Fibroblast of mammary gland (primary cell): ENCODE results near the gene TFR2.

Source experiments
- DNase-seq: peaks from one replicate; pipeline ENCODE4 v3.0.0-alpha.2; 2010; ENCODE audit warnings: low read depth
- H3K4me3 ChIP-seq: 2 replicates; pipeline ENCODE4 v1.5.1; 2011; ENCODE audit warnings: low read depth, mild to moderate bottlenecking, low read length, moderate library complexity; ENCODE audit not compliant: control insufficient read depth
- TF ChIP-seq, protein P1 (sequence below): conservative IDR thresholded peaks from 2 replicates; pipeline ENCODE4 v1.5.1; 2011; ENCODE audit warnings: low read depth, low read length, inconsistent platforms; ENCODE audit not compliant: control insufficient read depth, insufficient read depth

The TFR2 gene

DNA sequence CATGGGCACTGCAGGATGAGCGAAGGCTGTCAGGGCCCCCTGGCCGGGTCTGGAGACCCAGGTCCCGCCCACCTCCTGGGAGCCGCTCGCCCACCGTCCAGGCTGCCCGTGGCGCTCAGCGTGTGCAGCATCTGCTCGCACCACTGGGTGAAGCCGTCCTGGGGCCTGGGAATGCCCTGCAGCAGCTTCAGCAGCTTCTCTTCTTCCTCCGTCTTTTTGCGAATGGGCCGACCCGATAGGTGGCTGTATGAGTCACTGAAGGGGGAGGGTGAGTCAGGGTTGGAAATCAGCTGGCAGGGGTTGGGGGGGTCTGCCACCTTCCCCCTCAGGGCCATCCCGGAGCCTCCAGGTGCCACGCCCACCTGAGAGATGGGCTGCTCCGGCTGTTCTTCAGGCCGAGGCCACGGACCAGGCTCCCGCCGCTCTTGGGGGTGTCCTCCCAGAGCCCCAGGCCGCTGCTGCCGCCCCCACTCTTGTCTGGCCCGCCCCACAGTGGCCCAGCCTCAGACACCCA, 40.9 kb upstream of the TFR2 start:
- peak; percentile 64 for DNase-seq
- no peak overlapping the region for H3K4me3 ChIP-seq
- TF ChIP-seq, protein P1, sequence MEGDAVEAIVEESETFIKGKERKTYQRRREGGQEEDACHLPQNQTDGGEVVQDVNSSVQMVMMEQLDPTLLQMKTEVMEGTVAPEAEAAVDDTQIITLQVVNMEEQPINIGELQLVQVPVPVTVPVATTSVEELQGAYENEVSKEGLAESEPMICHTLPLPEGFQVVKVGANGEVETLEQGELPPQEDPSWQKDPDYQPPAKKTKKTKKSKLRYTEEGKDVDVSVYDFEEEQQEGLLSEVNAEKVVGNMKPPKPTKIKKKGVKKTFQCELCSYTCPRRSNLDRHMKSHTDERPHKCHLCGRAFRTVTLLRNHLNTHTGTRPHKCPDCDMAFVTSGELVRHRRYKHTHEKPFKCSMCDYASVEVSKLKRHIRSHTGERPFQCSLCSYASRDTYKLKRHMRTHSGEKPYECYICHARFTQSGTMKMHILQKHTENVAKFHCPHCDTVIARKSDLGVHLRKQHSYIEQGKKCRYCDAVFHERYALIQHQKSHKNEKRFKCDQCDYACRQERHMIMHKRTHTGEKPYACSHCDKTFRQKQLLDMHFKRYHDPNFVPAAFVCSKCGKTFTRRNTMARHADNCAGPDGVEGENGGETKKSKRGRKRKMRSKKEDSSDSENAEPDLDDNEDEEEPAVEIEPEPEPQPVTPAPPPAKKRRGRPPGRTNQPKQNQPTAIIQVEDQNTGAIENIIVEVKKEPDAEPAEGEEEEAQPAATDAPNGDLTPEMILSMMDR: no peak

DNA sequence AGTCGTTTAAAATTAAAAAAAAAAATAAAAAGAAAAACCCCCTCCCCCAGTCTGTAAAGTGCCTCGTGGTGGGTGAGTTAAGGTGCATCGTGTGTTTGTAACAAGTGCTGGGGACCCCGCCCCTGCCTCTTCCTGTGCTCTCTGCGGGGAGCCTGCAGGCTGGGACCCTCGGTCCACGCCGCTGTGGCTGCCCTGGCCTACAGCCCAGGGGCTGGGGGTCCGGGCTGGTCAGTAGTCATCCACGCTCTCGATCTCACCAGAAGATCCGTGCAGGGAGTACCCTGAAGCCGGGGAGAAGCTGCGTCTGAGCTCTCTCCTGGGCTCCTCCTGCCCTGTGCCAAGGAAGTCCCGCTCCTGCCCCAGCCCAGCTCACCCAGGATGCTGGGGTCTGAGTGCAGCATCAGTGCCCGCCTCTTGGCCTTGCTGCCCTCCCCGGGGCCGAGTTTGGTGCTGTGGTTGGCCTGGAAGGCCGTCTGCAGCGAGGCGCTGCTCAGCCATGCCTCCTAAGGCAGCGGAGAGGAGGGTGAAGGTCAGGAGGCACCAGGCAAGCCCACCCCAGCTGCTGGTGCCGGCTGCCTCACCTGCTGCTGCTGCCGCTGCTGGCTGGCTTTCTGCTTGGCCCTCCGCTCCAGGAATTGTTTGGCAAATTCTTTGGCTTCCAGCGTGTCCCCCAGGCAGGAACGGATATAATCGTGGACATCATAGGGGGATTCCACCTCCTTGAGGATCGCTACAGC, 40.3 kb upstream of the TFR2 start:
- DNase-seq: no peak
- no peak overlapping the region for H3K4me3 ChIP-seq
- TF ChIP-seq, protein P1: no peak

DNA sequence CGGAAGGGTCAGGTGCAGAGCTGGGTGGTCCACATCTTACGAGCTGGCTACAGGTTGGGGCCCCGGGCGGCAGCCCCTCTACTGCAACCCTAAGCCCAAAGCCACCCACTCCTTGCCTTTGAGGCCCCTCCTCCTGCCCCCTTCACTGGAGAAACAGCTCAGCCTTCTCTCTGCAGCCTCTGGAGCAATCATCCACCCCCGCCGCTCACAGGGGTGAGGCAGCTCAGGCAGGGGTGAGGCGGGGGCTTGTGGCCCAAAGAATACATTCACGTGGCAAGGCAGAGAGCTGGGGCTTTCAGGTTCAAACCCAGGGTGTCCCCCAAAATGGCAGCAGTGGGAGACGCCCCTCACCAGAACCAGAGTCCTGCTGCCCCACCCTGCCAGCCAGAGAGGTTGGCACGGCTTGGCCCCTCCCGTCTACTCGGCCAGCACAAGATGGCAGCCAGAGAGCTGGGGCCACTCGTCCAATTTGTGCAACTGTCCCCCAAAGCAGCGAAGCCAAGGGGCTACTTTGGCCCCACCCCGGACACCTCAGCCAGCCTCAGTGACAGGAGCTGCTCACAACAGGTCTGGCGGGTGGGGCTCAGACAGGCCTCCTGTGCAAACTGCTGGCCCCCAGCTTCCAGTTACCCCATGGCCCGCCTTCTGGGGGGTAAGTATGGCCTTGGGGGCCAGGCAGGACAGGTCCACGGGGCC, 39.4 kb upstream of the TFR2 start:
- TF ChIP-seq, protein P1: no peak
- H3K4me3 ChIP-seq: no peak overlapping the region
- peak; percentile 42 for DNase-seq

DNA sequence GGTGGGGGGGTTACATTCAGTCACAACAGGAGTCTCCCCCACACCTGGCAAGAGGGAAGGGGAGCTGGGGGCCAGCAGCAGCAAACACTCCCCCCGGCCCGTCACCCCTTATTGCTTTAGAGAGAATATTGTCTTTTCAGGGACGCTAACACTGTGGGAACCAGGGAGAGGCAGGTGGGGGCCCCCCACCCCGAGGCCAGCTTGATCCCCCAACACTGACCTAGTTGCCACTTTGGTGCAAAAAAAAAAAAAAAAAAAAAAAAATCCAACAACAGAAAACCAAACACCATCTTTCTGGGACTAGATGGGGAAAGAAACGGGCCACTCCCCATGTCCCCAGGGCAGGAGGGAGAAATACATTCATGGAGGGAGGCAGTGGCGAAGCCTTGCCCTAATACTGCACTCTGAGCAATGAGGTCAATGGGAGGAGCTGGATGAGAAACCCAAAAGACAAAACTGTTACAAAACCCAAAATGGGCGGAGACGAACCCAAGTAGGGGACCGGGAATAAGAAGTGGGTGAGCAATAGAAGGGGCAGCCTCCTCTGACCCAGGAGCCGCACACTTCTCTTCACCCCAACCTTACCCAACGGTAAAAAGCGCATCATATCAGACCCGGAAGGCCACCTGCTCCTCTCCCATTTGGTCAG, 38.7 kb upstream of the TFR2 start:
- no peak overlapping the region for H3K4me3 ChIP-seq
- TF ChIP-seq, protein P1: no peak
- DNase-seq: peak; percentile 84

DNA sequence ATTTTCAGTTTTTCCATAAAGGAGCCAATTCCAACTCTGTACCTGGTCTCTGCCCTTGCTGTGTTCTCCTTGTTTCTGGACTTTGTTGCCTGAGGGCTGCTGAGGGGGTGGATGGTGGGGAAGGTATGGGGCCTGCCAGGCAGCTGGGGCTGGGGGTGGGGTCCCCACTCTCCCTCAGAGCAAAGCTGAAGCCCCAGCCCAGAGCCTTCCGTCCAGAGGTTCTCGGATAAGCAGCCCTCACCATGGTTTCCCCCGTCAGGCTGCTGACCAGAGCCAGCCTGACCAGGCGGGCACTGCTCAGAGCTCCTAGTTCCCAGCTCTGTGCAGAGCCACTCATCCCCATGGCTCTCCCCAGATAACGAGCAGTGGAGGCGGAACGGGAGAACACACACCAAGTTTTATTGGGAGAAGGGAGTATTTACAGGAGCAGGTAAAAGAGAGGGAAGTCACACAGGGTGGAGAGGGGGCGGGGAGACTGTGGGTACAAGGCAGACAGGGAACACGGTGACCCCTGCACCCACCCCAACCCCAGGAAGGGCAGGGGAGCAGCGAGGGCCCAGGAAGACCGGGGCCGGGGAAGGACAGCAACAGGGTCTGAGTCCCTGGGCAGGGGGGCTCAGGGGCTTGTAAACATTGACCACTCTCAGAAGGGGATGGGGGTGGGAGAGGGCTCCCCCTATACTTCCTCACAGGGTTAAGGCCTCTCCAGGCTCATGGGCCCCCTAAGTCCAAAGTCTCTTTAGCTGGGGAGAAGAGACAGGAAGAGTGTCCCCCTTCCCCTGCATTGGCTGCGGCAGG, 38.0 kb upstream of the TFR2 start:
- no peak for DNase-seq
- H3K4me3 ChIP-seq: no peak overlapping the region
- TF ChIP-seq, protein P1: no peak

DNA sequence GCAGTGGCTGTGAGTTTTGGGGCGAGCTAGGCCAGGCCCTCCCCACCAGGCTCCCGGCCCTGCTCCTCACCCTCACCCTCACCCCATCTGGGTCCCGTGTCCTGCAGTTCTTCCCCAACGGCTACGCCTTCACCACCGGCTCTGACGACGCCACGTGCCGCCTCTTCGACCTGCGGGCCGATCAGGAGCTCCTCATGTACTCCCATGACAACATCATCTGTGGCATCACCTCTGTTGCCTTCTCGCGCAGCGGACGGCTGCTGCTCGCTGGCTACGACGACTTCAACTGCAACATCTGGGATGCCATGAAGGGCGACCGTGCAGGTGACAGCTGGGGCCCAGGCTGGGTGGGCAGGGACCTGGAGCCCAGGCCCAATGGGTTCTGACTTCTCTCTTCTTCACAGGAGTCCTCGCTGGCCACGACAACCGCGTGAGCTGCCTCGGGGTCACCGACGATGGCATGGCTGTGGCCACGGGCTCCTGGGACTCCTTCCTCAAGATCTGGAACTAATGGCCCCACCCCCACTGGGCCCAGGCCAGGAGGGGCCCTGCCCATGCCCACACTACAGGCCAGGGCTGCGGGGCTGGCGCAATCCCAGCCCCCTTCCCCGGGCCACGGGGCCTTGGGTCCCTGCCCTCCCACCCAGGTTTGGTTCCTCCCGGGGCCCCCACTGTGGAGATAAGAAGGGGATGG, 37.1 kb upstream of the TFR2 start:
- TF ChIP-seq, protein P1: no peak
- no peak for DNase-seq
- H3K4me3 ChIP-seq: no peak overlapping the region
